Measurements from ENCODE around the gene MAST4. TPM values are rescaled to one million over a fixed set of nuclear protein-coding genes. Genes with fewer than 3 reads are reported as not detected.

The MAST4 gene
- total and polyA plus RNA-seq, 2 of the 13 experiments (the other 11 are each of a cell fraction or from before 2014, with no cell fraction given), result 3.4 to 3.7 TPM

DNA sequence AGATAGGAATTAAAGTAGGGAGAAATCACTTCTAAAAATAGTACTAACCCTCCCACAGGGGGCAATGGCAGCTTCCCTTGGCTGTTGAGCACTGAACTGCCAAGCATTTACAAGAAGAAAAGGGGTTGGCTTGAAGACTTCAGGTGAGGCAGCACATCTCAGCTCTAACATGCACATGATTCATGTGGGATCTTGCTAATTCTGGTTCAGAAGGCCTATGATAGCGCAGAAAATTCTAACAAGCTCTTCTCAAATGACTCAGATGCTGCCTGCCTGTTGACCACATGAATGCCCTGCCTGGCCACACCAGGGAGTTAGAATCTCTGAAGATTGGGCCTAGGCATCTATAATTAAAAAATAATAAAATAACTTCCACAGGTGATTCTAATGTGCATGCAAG, 577.8 kb downstream of the MAST4 start:
- Histone ChIP-seq H3K36me3 (replicated peaks in 1 of 2; ENCODE audit: control insufficient read depth in 1 of 2, insufficient read depth in 2 of 2, low read length in 2 of 2) (no peaks in the 10 kb centered on the region), H3K9me3 (ENCODE audit: low read length) (0 out of 2 replicates have a peak, but pooled peaks cover 9% of the 10 kb centered on the region), H3K27ac (ENCODE audit: extremely low read length, insufficient read depth, low read length) (no peak overlapping the region), H3K79me2 (ENCODE audit: insufficient read depth, low read length) (no peaks in the 10 kb centered on the region), H4K20me1 (ENCODE audit: insufficient read depth, low read length) (no peaks in the 10 kb centered on the region), H3K4me1 (ENCODE audit: insufficient read depth, low read length) (no peaks in the 10 kb centered on the region), H3K4me2 (ENCODE audit: low read depth, low read length) (no peak overlapping the region), H3K27me3 (ENCODE audit: control insufficient read depth in 1 of 2, insufficient read depth in 2 of 2, low read length in 2 of 2) (no peaks in the 10 kb centered on the region), H3K9ac (ENCODE audit: insufficient read depth, low read depth, low read length) (no peak overlapping the region), H3K4me3 (replicated peaks in 1 of 3; ENCODE audit: insufficient read depth in 1 of 3, low read depth in 2 of 3, low read length in 3 of 3) (no peak overlapping the region), H2AFZ (ENCODE audit: low read length) (no peak overlapping the region)
- WGBS (ENCODE audit: low lambda C conversion rate), result 100% methylated on average over 1 of the region's 1 CpG
- ATAC-seq (no peak), DNase-seq (ENCODE audit: low spot score) (no peak), FAIRE-seq (no peak)
- in situ Hi-C loops (cut with HindIII; ENCODE audit: extremely low pct_ligation_motif_present, low pct_unique_long_range_greater_than_20kb), result no loop called here
- POLR2A ChIA-PET, result no interaction called here
- CTCF ChIA-PET (ENCODE audit: low intra/inter-chr PET ratio, low total read pairs), result no interaction called here
- TF ChIP-seq ELF3 (CRISPR knock-in tag; IDR thresholded peaks at IDR 0.05) (no peak), RAD51 (IDR thresholded peaks at IDR 0.05; ENCODE audit: borderline replicate concordance) (no peak), ZNF281 (CRISPR knock-in tag; IDR thresholded peaks at IDR 0.05; ENCODE audit: borderline replicate concordance) (no peak), MIER2 (CRISPR knock-in tag; IDR thresholded peaks at IDR 0.05) (no peak), ZNF468 (CRISPR knock-in tag; IDR thresholded peaks at IDR 0.05) (no peak), IKZF5 (CRISPR knock-in tag; IDR thresholded peaks at IDR 0.05) (no peak), CREBL2 (CRISPR knock-in tag; IDR thresholded peaks at IDR 0.05; ENCODE audit: borderline replicate concordance) (no peak), MTA3 (CRISPR knock-in tag; IDR thresholded peaks at IDR 0.05) (no peak), SRSF4 (IDR thresholded peaks at IDR 0.05; ENCODE audit: low read depth, low read length, poor library complexity, severe bottlenecking) (no peak), SALL1 (CRISPR knock-in tag; IDR thresholded peaks at IDR 0.05) (no peak), EED (CRISPR knock-in tag; IDR thresholded peaks at IDR 0.05) (no peak), ZNF556 (CRISPR knock-in tag; IDR thresholded peaks at IDR 0.05; ENCODE audit: borderline replicate concordance) (no peak), SKI (IDR thresholded peaks at IDR 0.05; ENCODE audit: partially characterized antibody) (no peak), NCOA2 (CRISPR knock-in tag; IDR thresholded peaks at IDR 0.05) (no peak), ZBTB1 (CRISPR knock-in tag; IDR thresholded peaks at IDR 0.05; ENCODE audit: borderline replicate concordance) (no peak)
- no TSS peak for BruUV-seq (replicated peaks)
- intact Hi-C loops (cut with micrococcal nuclease; ENCODE audit: unreplicated experiment), result no loop called here

Measured in HepG2 (cell line).